Measurements from ENCODE around the gene CAB39L.

The CAB39L gene

GRCh38 chr13:49388091-49388635 lies 55.7 kb downstream of the CAB39L start:
- TF ChIP-seq EP300 (IDR thresholded peaks at IDR 0.05; ENCODE audit: borderline replicate concordance) (no peak), CREB1 (IDR thresholded peaks at IDR 0.05; ENCODE audit: low read depth) (no peak), ZBTB7A (IDR thresholded peaks at IDR 0.05; ENCODE audit: low read depth) (no peak), EGR1 (IDR thresholded peaks at IDR 0.05) (no peak), TCF12 (IDR thresholded peaks at IDR 0.05; ENCODE audit: low read depth) (no peak), RAD21 (IDR thresholded peaks at IDR 0.05; ENCODE audit: low read depth) (no peak)

DNA sequence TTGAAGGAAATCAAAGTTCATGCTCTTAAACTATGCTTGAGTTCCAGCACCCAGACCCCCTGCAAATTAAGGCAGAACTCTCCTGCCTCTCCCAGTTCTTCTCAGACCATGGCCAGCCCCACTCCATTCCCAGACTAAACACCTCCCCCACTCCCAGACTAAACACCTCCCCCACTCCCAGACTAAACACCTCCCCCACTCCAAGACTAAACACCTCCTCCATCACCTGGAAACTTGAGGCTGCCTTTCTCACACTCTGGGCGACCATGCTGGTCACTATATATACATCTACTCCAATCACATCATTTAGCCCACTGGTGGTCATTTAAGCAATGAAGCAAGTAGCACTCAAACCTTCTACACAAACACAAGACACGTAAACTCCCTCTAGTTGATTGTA lies 57.2 kb downstream of the CAB39L start:
- no peak for TF ChIP-seq EP300 (IDR thresholded peaks at IDR 0.05; ENCODE audit: borderline replicate concordance)
- TF ChIP-seq TEAD4 (IDR thresholded peaks at IDR 0.05) = no peak
- TF ChIP-seq, protein P1, sequence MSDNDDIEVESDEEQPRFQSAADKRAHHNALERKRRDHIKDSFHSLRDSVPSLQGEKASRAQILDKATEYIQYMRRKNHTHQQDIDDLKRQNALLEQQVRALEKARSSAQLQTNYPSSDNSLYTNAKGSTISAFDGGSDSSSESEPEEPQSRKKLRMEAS (IDR thresholded peaks at IDR 0.05) = no peak
- TF ChIP-seq FOXM1 (IDR thresholded peaks at IDR 0.05; ENCODE audit: borderline replicate concordance, low read depth) = no peak
- TF ChIP-seq CEBPB (IDR thresholded peaks at IDR 0.05) = no peak
- no peak for TF ChIP-seq YY1 (IDR thresholded peaks at IDR 0.05; ENCODE audit: low read depth)
- TF ChIP-seq ZBTB7A (IDR thresholded peaks at IDR 0.05; ENCODE audit: low read depth) = no peak
- no peak for TF ChIP-seq CREB1 (IDR thresholded peaks at IDR 0.05; ENCODE audit: low read depth)
- no peak for TF ChIP-seq RAD21 (IDR thresholded peaks at IDR 0.05; ENCODE audit: low read depth)
- TF ChIP-seq, protein P2, sequence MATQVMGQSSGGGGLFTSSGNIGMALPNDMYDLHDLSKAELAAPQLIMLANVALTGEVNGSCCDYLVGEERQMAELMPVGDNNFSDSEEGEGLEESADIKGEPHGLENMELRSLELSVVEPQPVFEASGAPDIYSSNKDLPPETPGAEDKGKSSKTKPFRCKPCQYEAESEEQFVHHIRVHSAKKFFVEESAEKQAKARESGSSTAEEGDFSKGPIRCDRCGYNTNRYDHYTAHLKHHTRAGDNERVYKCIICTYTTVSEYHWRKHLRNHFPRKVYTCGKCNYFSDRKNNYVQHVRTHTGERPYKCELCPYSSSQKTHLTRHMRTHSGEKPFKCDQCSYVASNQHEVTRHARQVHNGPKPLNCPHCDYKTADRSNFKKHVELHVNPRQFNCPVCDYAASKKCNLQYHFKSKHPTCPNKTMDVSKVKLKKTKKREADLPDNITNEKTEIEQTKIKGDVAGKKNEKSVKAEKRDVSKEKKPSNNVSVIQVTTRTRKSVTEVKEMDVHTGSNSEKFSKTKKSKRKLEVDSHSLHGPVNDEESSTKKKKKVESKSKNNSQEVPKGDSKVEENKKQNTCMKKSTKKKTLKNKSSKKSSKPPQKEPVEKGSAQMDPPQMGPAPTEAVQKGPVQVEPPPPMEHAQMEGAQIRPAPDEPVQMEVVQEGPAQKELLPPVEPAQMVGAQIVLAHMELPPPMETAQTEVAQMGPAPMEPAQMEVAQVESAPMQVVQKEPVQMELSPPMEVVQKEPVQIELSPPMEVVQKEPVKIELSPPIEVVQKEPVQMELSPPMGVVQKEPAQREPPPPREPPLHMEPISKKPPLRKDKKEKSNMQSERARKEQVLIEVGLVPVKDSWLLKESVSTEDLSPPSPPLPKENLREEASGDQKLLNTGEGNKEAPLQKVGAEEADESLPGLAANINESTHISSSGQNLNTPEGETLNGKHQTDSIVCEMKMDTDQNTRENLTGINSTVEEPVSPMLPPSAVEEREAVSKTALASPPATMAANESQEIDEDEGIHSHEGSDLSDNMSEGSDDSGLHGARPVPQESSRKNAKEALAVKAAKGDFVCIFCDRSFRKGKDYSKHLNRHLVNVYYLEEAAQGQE (IDR thresholded peaks at IDR 0.05; ENCODE audit: low read depth) = no peak
- TF ChIP-seq EGR1 (IDR thresholded peaks at IDR 0.05) = no peak
- no peak for TF ChIP-seq USF1 (IDR thresholded peaks at IDR 0.05)

DNA sequence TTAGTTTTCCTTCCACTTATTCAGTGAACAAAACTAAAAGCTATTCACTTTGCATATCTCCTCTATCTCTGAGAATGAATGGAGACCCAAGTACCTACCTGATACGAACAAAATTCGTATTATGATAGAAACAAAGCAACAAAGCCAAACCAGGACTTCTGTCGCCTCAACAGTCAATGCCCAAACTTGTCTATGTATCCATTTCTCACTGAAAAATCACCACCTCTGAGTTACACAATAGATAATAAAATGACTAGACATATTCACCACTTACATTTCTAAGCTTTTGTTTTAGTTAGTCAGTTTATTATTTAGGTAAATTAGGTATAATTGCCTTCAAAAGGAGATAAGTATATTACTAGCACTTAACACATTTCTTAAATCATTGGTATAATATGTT lies 67.7 kb downstream of the CAB39L start:
- TF ChIP-seq EGR1 (IDR thresholded peaks at IDR 0.05) = no peak
- TF ChIP-seq, protein P2 (IDR thresholded peaks at IDR 0.05; ENCODE audit: low read depth) = no peak
- TF ChIP-seq NFIC (IDR thresholded peaks at IDR 0.05) = no peak
- TF ChIP-seq ZBTB7A (IDR thresholded peaks at IDR 0.05; ENCODE audit: low read depth) = no peak
- TF ChIP-seq, protein P1 (IDR thresholded peaks at IDR 0.05) = no peak
- no peak for TF ChIP-seq CEBPB (IDR thresholded peaks at IDR 0.05)
- no peak for TF ChIP-seq TEAD4 (IDR thresholded peaks at IDR 0.05)
- TF ChIP-seq RAD21 (IDR thresholded peaks at IDR 0.05; ENCODE audit: low read depth) = no peak
- no peak for TF ChIP-seq EP300 (IDR thresholded peaks at IDR 0.05; ENCODE audit: borderline replicate concordance)
- TF ChIP-seq TAF1 (IDR thresholded peaks at IDR 0.05; ENCODE audit: low read depth) = no peak
- TF ChIP-seq FOXM1 (IDR thresholded peaks at IDR 0.05; ENCODE audit: borderline replicate concordance, low read depth) = no peak
- TF ChIP-seq TCF12 (IDR thresholded peaks at IDR 0.05; ENCODE audit: low read depth) = no peak
- no peak for TF ChIP-seq USF1 (IDR thresholded peaks at IDR 0.05)
- TF ChIP-seq YY1 (IDR thresholded peaks at IDR 0.05; ENCODE audit: low read depth) = no peak
- TF ChIP-seq CREB1 (IDR thresholded peaks at IDR 0.05; ENCODE audit: low read depth) = no peak

- TF ChIP-seq EGR1 (IDR thresholded peaks at IDR 0.05) (no peak), YY1 (IDR thresholded peaks at IDR 0.05; ENCODE audit: low read depth) (no peak), NFIC (IDR thresholded peaks at IDR 0.05) (no peak), FOXM1 (IDR thresholded peaks at IDR 0.05; ENCODE audit: borderline replicate concordance, low read depth) (no peak), RAD21 (IDR thresholded peaks at IDR 0.05; ENCODE audit: low read depth) (no peak), CEBPB (IDR thresholded peaks at IDR 0.05) (no peak), USF1 (IDR thresholded peaks at IDR 0.05) (no peak), TCF12 (IDR thresholded peaks at IDR 0.05; ENCODE audit: low read depth) (no peak), CREB1 (IDR thresholded peaks at IDR 0.05; ENCODE audit: low read depth) (no peak), EP300 (IDR thresholded peaks at IDR 0.05; ENCODE audit: borderline replicate concordance) (no peak), TEAD4 (IDR thresholded peaks at IDR 0.05) (no peak), TAF1 (IDR thresholded peaks at IDR 0.05; ENCODE audit: low read depth) (no peak), ZBTB7A (IDR thresholded peaks at IDR 0.05; ENCODE audit: low read depth) (no peak)
- TF ChIP-seq, protein P2 (IDR thresholded peaks at IDR 0.05; ENCODE audit: low read depth) = no peak
- TF ChIP-seq, protein P1 (IDR thresholded peaks at IDR 0.05) = no peak
Observed at GRCh38 chr13:49374585-49375290, 69.1 kb downstream of the CAB39L start.

All from Ishikawa (cell line).